IMR-90 (cell line): Measurements from ENCODE around the gene CLEC4M. TPM values are rescaled to one million over a fixed set of nuclear protein-coding genes. Genes with fewer than 3 reads are reported as not detected.
A peak's percentile ranks its signal among the peaks of the same experiment; 100 is the strongest.

Experiments
- ATAC-seq: fragments of 200-7000 bp; cut with Tn5 transposase; 2 replicates; pipeline ENCODE4 v1.9.1; 2020; ENCODE audit warnings: low read depth, mild to moderate bottlenecking, moderate library complexity
- BruUV-seq: library from RNA; stranded (reverse); fragments of 400-500 nt; replicated peaks from 2 replicates; lab custom pipeline; 2021; lab: Mats Ljungman, UMichigan
- CTCF ChIA-PET: fragments of 300-600 bp; formaldehyde crosslinking; extraction: SDS; loops from one replicate; lab custom pipeline; 2021; ENCODE audit warnings: antibody characterized with exemption; lab: Yijun Ruan, JAX
- POLR2A ChIA-PET: fragments of 300-600 bp; sonication (Branson Sonifier 250); formaldehyde crosslinking; loops from one replicate; lab custom pipeline; 2022; ENCODE audit warnings: antibody characterized with exemption; ENCODE audit not compliant: unreplicated experiment; lab: Charles Lee
- DNase-seq: peaks from one replicate; pipeline ENCODE4 v3.0.0; 2013
- H2AFZ ChIP-seq: replicated peaks from 2 replicates; pipeline ENCODE3; 2013; ENCODE audit warnings: low read length, mild to moderate bottlenecking; ENCODE audit not compliant: poor library complexity
- H2AK5ac ChIP-seq: 2 replicates; pipeline ENCODE4 v1.6.1; 2013; ENCODE audit warnings: low read depth, low read length, inconsistent platforms
- H2AK9ac ChIP-seq: replicated peaks from 2 replicates; pipeline ENCODE3; 2013; ENCODE audit warnings: mild to moderate bottlenecking, low read depth, low read length, moderate library complexity; ENCODE audit not compliant: poor library complexity
- H2BK120ac ChIP-seq: 2 replicates; pipeline ENCODE4 v1.6.1; 2013; ENCODE audit warnings: low read depth, low read length, inconsistent platforms
- H2BK15ac ChIP-seq: 3 replicates; pipeline ENCODE4 v1.6.1; 2013; ENCODE audit warnings: low read depth, low read length, inconsistent platforms
- H2BK20ac ChIP-seq: 2 replicates; pipeline ENCODE4 v1.6.1; 2013; ENCODE audit warnings: low read depth, mild to moderate bottlenecking, inconsistent platforms, low read length, moderate library complexity
- H2BK5ac ChIP-seq: 2 replicates; pipeline ENCODE4 v1.6.1; 2013; ENCODE audit warnings: mild to moderate bottlenecking, low read depth, low read length, inconsistent platforms; ENCODE audit not compliant: poor library complexity, severe bottlenecking
- H3K14ac ChIP-seq: replicated peaks from 2 replicates; pipeline ENCODE4 v1.6.1; 2013; ENCODE audit warnings: low read depth, low read length, inconsistent platforms
- H3K18ac ChIP-seq: 2 replicates; pipeline ENCODE4 v1.6.1; 2013; ENCODE audit warnings: low read depth, low read length, control low read depth
- H3K23ac ChIP-seq: 2 replicates; pipeline ENCODE4 v1.6.1; 2013; ENCODE audit warnings: low read depth, low read length, inconsistent platforms
- H3K27ac ChIP-seq: 2 replicates; pipeline ENCODE4 v1.5.1; 2013; ENCODE audit warnings: mild to moderate bottlenecking, control low read depth, low read length; ENCODE audit not compliant: insufficient read depth
- H3K27me3 ChIP-seq: 2 replicates; pipeline ENCODE4 v1.6.1; 2013; ENCODE audit warnings: low read length; ENCODE audit not compliant: control insufficient read depth, insufficient read depth
- H3K36me3 ChIP-seq: 2 replicates; pipeline ENCODE4 v1.6.1; 2013; ENCODE audit warnings: low read length, mixed read lengths; ENCODE audit not compliant: control insufficient read depth, insufficient read depth
- H3K4ac ChIP-seq: 2 replicates; pipeline ENCODE4 v1.6.1; 2013; ENCODE audit warnings: low read depth, low read length, inconsistent platforms
- H3K4me1 ChIP-seq: 2 replicates; pipeline ENCODE4 v1.6.1; 2013; ENCODE audit warnings: low read length, mixed read lengths; ENCODE audit not compliant: control insufficient read depth, insufficient read depth
- H3K4me2 ChIP-seq: 2 replicates; pipeline ENCODE4 v1.6.1; 2013; ENCODE audit warnings: low read depth, mild to moderate bottlenecking, control low read depth, low read length, moderate library complexity
- H3K4me3 ChIP-seq: 2 replicates; pipeline ENCODE4 v1.5.1; 2013; ENCODE audit warnings: low read depth, mild to moderate bottlenecking, control low read depth, low read length, moderate library complexity; ENCODE audit not compliant: insufficient read depth
- H3K56ac ChIP-seq: 2 replicates; pipeline ENCODE4 v1.6.1; 2013; ENCODE audit warnings: low read length, inconsistent platforms; ENCODE audit not compliant: insufficient read depth; ENCODE audit errors: extremely low read depth
- H3K79me1 ChIP-seq, 2 experiments: 2 replicates each; pipeline ENCODE4 v1.6.1; 2013; ENCODE audit warnings: low read length in 2 of 2, inconsistent platforms in 1 of 2, low read depth in 1 of 2
- H3K9ac ChIP-seq: 2 replicates; pipeline ENCODE4 v1.6.1; 2013; ENCODE audit warnings: low read depth, low read length, control low read depth
- H3K9me1 ChIP-seq: 2 replicates; pipeline ENCODE4 v1.6.1; 2013; ENCODE audit warnings: low read length, inconsistent platforms; ENCODE audit not compliant: insufficient read depth
- H3K9me3 ChIP-seq: 2 replicates; pipeline ENCODE4 v1.6.1; 2013; ENCODE audit warnings: low read length; ENCODE audit not compliant: control insufficient read depth, insufficient read depth
- H4K20me1 ChIP-seq: 2 replicates; pipeline ENCODE4 v1.6.1; 2013; ENCODE audit warnings: low read length, inconsistent platforms; ENCODE audit not compliant: insufficient read depth
- H4K5ac ChIP-seq: 2 replicates; pipeline ENCODE4 v1.6.1; 2013; ENCODE audit warnings: mild to moderate bottlenecking, low read depth, low read length, control low read depth
- H4K8ac ChIP-seq, 2 experiments: 2 replicates each; pipeline ENCODE4 v1.6.1; 2013; ENCODE audit warnings: low read depth in 2 of 2, low read length in 2 of 2, control low read depth in 1 of 2, inconsistent platforms in 1 of 2
- H4K91ac ChIP-seq: 2 replicates; pipeline ENCODE4 v1.6.1; 2013; ENCODE audit warnings: low read depth, low read length, inconsistent platforms; ENCODE audit not compliant: insufficient read depth
- BHLHE40 ChIP-seq: fragments of 150-350 bp; IDR thresholded peaks from 2 replicates; pipeline ENCODE4 v1.6.1; 2016; ENCODE audit warnings: mild to moderate bottlenecking, low read depth, low read length
- CEBPB ChIP-seq: IDR thresholded peaks from 2 replicates; pipeline ENCODE4 v1.6.1; 2012; ENCODE audit warnings: low read depth, low read length, improper control_type of control experiment
- CTCF ChIP-seq: conservative IDR thresholded peaks from 2 replicates; pipeline ENCODE4 v1.5.1; 2012; ENCODE audit warnings: mild to moderate bottlenecking, low read depth, low read length, improper control_type of control experiment
- MAFK ChIP-seq: IDR thresholded peaks from 2 replicates; pipeline ENCODE4 v1.6.1; 2012; ENCODE audit warnings: low read depth, low read length, improper control_type of control experiment
- MAZ ChIP-seq: IDR thresholded peaks from 2 replicates; pipeline ENCODE4 v1.6.1; 2012; ENCODE audit warnings: low read depth, mild to moderate bottlenecking, low read length, improper control_type of control experiment, moderate library complexity, borderline replicate concordance
- MXI1 ChIP-seq: IDR thresholded peaks from 2 replicates; pipeline ENCODE4 v1.6.1; 2012; ENCODE audit warnings: low read depth, mild to moderate bottlenecking, low read length, moderate library complexity, borderline replicate concordance
- NFE2L2 ChIP-seq: fragments of 150-350 bp; IDR thresholded peaks from 2 replicates; pipeline ENCODE4 v1.6.1; 2016; ENCODE audit warnings: low read depth, mild to moderate bottlenecking, low read length
- RAD21 ChIP-seq: IDR thresholded peaks from 2 replicates; pipeline ENCODE4 v1.6.1; 2012; ENCODE audit warnings: low read length, improper control_type of control experiment
- RFX5 ChIP-seq: IDR thresholded peaks from 2 replicates; pipeline ENCODE4 v1.8.0; 2012; ENCODE audit warnings: low read depth, mild to moderate bottlenecking, low read length, moderate library complexity
- WGBS, 2 experiments: methylation state at CpG; one replicate each; pipeline versions ENCODE4 v1.1.5 to v1.1.7; 2013; ENCODE audit warnings: missing lambda C conversion rate in 2 of 2; ENCODE audit not compliant: insufficient read length in 1 of 2; ENCODE audit errors: extremely low coverage in 2 of 2; 5-methylcytosine and 5-hydroxymethylcytosine counted together
- dilution Hi-C: fragments of 300-500 bp; cut with HindIII; formaldehyde crosslinking; loops from one replicate; pipeline ENCODE4 v1.14.3; 2018; ENCODE audit warnings: low sequenced_read_pairs; ENCODE audit not compliant: unreplicated experiment
- in situ Hi-C: fragments of 300-500 bp; cut with MboI; formaldehyde crosslinking; loops from 3 replicates; pipeline ENCODE4 v1.14.3; 2019; ENCODE audit warnings: low sequenced_read_pairs, inconsistent platforms, mixed read lengths
- intact Hi-C: fragments of 100-400 bp; cut with micrococcal nuclease; formaldehyde crosslinking; loops from 2 replicates; pipeline ENCODE4 v1.10.0; 2022
- polyA plus RNA-seq, 3 experiments: library from polyadenylated mRNA; depleted of rRNA; stranded (reverse); fragments of >200 nt; gene quantifications; 2 replicates each; pipeline ENCODE4 v1.2.3, GENCODE V29; 2012; ENCODE audit warnings: low replicate concordance in 1 of 3
- total RNA-seq: library from RNA; depleted of rRNA; stranded (reverse); fragments of >200 nt; gene quantifications from 2 replicates; pipeline ENCODE4 v1.2.3, GENCODE V29; 2012

Gene CLEC4M
- total and polyA plus RNA-seq, 2 of the 4 experiments (the other 2 are of a cell fraction), result not detected

- ChIA-PET CTCF (no interaction called here), POLR2A (no interaction called here)
- 47% methylated on average over 3 of the region's 12 CpGs; no CpG with 5 or more reads in 1 of the 2 experiments for WGBS, 2 experiments
These were observed 11.8 kb upstream of the CLEC4M start for GRCh38 chr19:7751157-7751783.

More at GRCh38 chr19:7751157-7751783, 11.8 kb upstream of the CLEC4M start:
- H2AK9ac ChIP-seq, result no peak overlapping the region
- H2BK120ac ChIP-seq, result no peak overlapping the region
- no peak overlapping the region for H4K91ac ChIP-seq
- H3K36me3 ChIP-seq, result no peaks in the 10 kb centered on the region
- H3K56ac ChIP-seq, result no peak overlapping the region
- H3K23ac ChIP-seq, result no peak overlapping the region
- intact Hi-C loops (no loop called here), in situ Hi-C loops (no loop called here), dilution Hi-C loops (no loop called here)
- no peak overlapping the region for H2AK5ac ChIP-seq
- no peak overlapping the region for H3K9ac ChIP-seq
- DNase-seq (peak; percentile 6), ATAC-seq (no peak)
- no peak overlapping the region for H3K27ac ChIP-seq
- H2AFZ ChIP-seq, result no peak overlapping the region
- no peak overlapping the region for H3K4me2 ChIP-seq
- H2BK15ac ChIP-seq, result no peak overlapping the region
- H3K9me1 ChIP-seq, result peaks cover 3% of the 10 kb centered on the region; the same call in 1 of the 2 replicates
- no TSS peak for BruUV-seq
- TF ChIP-seq CTCF, result no peak
- no peak for TF ChIP-seq MAZ
- TF ChIP-seq RFX5, result no peak
- TF ChIP-seq CEBPB, result no peak
- TF ChIP-seq NFE2L2, result no peak
- TF ChIP-seq MAFK, result no peak
- TF ChIP-seq MXI1, result no peak
- no peak for TF ChIP-seq BHLHE40
- no peak for TF ChIP-seq RAD21
- H2BK5ac ChIP-seq, result no peak overlapping the region
- no peak overlapping the region for H3K4ac ChIP-seq
- no peaks in the 10 kb centered on the region for H3K27me3 ChIP-seq
- H2BK20ac ChIP-seq, result no peak overlapping the region
- no peak overlapping the region for H3K18ac ChIP-seq
- H3K4me1 ChIP-seq, result no peaks in the 10 kb centered on the region
- no peak overlapping the region for H4K5ac ChIP-seq
- H4K20me1 ChIP-seq, result no peaks in the 10 kb centered on the region
- H3K4me3 ChIP-seq, result no peak overlapping the region
- H3K79me1 ChIP-seq, result no peaks in the 10 kb centered on the region
- H3K14ac ChIP-seq, result no peak overlapping the region
- H3K9me3 ChIP-seq, result no peaks in the 10 kb centered on the region
- no peak overlapping the region for H4K8ac ChIP-seq
